DND-41 (cell line): ENCODE data around the gene KIAA0586.

Experiments
- EZH2 ChIP-seq: IDR thresholded peaks from 3 replicates; pipeline ENCODE4 v1.6.1; 2012; ENCODE audit warnings: borderline replicate concordance, low read depth, mild to moderate bottlenecking, moderate library complexity, low read length, inconsistent platforms; ENCODE audit not compliant: severe bottlenecking
- TF ChIP-seq, protein P1 (sequence below): IDR thresholded peaks from 2 replicates; pipeline ENCODE4 v1.5.1; 2012; ENCODE audit warnings: borderline replicate concordance, low read length, moderate library complexity, mild to moderate bottlenecking; ENCODE audit not compliant: poor library complexity, severe bottlenecking; ENCODE audit errors: extremely low read depth

DNA sequence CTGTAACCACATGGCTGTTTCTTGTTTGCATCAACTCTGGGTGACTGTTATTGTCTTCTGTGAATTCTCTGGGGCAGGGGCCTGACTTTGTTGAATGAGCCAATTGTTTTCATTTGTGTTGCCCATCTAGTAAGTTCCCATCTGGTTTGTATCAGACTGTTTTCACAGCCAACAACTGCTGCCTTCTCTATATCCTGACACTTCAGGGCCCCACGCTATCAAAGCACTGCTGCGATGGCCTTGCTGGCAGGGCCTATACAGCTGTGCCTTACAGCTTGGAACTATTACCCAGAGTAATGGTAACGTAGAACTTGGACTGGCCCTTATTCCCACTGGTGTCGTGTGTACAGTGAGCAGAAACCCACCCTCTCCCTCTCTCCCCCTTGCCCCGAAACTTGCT lies 105.9 kb downstream of the KIAA0586 start:
- TF ChIP-seq, protein P1, sequence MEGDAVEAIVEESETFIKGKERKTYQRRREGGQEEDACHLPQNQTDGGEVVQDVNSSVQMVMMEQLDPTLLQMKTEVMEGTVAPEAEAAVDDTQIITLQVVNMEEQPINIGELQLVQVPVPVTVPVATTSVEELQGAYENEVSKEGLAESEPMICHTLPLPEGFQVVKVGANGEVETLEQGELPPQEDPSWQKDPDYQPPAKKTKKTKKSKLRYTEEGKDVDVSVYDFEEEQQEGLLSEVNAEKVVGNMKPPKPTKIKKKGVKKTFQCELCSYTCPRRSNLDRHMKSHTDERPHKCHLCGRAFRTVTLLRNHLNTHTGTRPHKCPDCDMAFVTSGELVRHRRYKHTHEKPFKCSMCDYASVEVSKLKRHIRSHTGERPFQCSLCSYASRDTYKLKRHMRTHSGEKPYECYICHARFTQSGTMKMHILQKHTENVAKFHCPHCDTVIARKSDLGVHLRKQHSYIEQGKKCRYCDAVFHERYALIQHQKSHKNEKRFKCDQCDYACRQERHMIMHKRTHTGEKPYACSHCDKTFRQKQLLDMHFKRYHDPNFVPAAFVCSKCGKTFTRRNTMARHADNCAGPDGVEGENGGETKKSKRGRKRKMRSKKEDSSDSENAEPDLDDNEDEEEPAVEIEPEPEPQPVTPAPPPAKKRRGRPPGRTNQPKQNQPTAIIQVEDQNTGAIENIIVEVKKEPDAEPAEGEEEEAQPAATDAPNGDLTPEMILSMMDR = no peak
- no peak for TF ChIP-seq EZH2
